Activated effector memory CD4-positive, alpha-beta T cell treated with Interleukin-2 at 50 U/mL for 16 hours (primary cell): ENCODE measurements around the gene DNAH8.
"Not testable (repeated sequence)": the region's sequence is repeated elsewhere in the genome, so short reads cannot be mapped to it uniquely, and the experiment has no call there.

Experiments
- DNase-seq: peaks from one replicate; pipeline ENCODE4 v3.0.0-alpha.2; 2020

DNAH8 gene

DNA sequence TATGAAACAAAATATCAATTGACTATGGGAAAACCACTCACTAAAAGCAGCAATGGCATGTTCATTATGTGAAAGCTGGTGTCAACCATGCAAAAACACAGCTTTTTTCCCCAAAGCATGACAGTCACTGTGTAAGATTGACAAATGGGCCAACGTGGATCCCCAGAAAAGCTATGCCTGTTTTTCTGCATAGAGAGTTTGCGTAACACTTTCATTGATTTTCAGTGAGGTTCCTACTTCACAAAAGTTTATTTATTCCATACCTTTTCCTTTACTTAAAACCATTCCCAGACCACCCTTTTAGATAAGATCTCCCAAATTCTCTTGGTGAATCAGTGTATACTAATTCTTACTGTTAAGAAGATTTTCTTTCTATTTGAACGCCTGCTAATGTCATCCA, 195.1 kb downstream of the DNAH8 start:
- DNase-seq: no peak

DNA sequence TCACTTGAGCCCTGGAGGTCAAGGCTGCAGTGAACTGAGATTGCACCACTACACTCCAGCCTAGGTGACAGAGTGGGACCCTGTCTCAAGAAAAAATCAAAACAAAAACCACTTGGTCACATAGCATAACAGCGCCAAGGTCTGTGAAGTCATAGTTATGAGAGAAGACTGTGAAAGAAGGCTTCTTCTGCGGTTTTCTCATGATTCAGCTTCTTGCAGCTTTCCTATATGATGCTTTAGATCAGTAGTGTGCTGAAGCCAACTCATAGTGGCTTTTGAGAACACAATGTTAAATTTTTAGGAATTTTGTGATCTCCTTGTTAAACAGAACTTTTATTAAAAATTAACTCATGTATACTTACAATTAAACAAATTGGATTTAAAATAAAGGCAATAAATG, 197.3 kb downstream of the DNAH8 start:
- DNase-seq: no peak

DNA sequence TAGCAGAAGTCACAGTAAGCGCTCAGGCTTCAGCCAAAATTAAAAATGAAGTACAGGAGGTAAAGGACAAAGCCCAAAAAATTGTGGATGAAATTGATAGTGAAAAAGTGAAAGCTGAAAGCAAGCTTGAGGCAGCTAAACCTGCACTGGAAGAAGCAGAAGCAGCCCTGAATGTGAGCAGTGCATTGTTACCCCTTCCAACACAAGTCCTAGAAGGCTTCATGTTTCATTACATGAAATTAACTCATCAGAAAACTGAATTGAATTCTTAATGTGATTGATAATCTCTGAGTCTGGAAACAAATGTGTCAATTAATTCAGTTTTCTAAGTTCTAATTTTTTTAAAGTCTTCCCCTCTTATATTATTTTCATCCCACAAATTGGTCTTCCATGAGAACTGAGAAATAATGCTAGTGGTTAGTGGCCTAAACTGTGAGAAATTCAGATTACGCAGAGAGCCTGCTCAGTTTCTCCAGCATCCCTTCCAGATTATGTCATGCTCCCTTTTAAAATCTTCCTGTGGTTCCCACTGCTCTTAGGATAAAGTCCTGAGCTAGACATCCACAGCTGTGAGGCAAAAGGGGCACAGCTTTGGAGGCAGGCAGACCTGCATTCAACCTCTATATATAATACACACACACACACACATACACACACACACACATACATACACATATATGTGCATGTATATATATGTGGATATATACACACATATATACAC, 200.3 kb downstream of the DNAH8 start:
- DNase-seq: no peak

DNA sequence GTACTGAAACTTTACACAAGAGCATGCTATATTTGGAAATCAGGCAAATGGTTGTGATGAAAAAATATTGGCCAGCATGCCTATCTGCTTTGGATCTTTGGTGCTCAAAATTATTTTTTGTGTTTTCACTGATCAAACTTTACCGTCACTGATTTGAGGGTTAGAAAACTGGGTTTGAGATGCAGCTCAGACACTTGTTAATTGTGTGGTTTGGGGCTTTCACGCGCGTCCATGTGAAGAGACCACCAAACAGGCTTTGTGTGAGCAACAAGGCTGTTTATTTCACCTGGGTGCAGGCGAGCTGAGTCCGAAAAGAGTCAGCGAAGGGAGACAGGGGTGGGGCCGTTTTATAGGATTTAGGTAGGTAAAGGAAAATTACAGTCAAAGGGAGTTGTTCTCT, 206.4 kb downstream of the DNAH8 start:
- not testable (repeated sequence) for DNase-seq

DNA sequence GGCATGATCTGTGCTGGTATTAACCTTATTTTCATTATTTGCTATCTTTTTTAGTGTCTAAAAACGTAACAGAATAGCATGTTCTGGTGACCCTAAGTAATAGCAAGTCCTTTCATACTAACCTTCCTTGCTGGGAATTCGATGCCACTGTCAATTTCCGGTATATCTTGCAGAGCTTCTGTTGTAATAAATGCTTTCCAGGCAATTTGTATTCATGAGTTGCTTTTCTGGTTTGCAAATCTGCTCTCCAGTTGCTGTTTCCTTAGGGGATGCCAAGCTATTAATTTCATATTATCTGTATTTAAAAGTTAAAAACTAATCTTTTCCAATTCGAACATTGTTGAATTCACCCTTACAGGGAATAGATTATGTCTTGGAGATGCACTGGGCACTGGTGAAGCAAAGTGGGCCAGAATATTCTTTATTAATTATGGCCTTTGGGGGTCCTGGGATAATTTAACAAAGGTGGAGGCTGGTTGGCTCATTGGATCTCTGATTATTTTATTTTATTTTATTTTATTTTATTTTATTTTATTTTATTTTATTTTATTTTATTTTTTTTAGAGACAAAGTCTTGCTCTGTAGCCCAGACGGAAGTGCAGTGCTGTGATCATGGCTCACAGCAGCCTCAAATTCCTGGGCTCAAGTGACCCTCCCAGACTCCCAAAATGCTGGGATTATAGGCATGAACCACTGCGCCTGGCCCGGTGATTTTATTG, 209.8 kb downstream of the DNAH8 start:
- DNase-seq: no peak

DNA sequence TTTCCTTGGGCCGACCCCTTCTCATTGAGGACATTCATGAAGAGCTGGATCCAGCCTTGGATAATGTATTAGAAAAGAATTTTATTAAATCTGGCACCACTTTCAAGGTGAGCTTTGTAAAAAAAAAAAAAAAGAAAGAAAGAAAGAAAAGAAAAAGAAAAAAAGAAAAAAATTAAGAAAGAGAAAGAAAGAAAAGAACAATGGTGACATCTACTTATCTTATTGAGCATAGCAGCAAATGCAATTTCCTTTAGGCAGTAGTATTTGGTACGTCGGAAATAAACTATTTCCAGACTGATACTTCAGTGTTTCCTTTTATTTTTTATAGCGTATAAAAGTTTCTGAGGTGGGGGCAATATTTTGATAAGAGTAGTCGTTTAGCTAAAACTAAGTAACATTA, 214.4 kb downstream of the DNAH8 start:
- DNase-seq: no peak

DNA sequence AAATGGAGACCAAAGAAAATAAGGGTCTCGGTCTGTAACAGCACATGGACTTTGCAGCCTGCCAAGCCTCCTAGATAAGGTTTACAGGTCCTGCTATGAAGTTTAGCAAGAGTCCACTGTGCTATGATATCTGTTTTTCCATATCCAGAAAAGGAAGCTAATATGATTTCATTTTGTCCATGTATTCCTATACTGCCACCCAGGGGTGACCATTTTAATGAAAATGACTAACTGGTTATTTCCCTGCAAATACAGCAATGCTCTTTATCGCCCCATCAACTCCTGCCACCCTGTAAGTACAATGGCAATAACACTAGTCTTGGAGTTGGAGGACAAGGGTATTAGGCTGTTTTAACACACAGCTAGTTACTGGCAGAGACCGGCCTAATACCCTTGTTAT, 218.3 kb downstream of the DNAH8 start:
- DNase-seq: no peak

DNA sequence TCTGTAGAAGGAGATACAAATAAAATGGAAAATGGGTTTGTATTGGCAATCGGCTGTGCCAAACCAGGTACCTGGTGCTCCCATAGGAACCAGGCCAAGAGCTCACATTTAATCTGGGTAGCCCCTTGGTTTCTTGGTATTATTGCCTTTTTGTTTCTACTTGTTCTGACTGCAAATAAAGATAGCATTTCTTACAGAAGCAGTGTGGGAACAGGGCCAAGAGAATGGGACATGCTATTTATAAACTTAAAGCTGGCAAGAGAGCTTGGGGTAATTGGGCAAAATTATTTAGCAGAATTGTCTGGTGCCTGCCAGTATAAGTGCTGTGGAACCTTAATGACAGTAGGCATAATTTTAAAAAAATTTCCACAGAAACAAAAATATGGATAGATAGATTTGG, 219.9 kb downstream of the DNAH8 start:
- DNase-seq: no peak

DNA sequence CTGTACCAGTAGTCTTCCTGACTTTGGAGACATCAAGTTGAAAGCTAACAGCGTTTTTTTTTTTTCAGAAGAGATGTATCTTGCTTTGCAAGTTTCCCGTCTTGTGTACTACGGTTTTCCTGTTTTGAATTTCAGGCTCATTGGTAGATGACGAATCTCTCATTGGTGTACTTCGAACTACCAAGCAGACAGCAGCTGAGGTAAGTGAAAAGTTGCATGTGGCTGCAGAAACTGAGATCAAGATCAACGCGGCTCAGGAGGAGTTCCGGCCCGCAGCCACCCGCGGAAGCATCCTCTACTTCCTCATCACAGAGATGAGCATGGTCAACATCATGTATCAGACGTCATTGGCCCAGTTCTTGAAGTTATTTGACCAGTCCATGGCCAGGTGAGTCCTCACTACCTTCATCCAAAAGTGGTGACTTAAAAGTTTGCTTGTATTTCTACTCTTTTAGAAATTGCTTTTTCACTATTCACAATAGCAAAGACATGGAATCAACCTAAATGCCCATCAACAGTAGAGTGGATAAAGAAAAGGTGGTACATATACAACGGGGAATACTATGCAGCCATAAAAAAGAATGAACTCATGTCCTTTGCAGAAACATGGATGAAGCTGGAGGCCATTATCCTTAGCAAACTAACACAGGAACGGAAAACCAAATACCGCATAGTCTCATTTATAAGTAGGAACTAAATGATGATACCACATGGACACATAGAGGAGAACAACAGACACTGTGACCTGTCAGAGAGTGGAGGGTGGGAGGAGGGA, 222.9 kb downstream of the DNAH8 start:
- no peak for DNase-seq

DNA sequence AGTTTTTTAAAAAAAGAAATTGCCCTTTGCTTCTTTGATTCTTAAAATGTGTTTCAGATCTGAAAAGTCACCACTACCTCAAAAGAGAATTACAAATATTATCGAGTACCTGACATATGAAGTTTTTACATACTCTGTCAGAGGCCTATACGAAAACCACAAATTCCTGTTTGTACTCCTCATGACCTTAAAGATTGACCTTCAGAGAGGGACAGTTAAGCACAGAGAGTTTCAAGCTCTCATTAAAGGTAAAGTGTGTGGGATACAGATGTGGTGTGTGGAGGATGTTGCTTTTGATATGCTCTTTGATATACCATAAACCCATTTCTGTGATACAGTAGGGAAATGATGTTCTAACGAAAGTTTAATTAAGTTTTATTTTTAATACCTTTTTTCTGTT, 223.6 kb downstream of the DNAH8 start:
- DNase-seq: no peak

DNA sequence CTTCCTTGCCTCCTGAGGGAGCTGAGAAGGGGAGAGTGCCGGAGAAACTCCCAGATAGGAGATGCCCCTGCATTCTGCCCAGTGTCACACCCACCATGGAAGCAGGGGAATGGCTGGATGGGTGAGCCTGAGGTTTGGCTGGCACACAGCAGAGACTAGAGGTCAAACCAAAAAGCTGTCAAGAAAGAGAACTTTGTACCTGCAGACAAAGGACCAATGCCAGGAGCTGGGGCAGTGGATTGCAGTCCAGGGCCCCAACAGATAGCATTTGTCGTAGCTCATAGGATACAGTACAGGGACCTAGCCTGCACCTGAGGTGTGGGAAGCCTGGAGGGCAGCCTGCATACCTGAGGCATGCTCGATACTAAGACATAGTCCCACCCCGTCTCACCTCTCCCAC, 227.3 kb downstream of the DNAH8 start:
- no peak for DNase-seq

DNA sequence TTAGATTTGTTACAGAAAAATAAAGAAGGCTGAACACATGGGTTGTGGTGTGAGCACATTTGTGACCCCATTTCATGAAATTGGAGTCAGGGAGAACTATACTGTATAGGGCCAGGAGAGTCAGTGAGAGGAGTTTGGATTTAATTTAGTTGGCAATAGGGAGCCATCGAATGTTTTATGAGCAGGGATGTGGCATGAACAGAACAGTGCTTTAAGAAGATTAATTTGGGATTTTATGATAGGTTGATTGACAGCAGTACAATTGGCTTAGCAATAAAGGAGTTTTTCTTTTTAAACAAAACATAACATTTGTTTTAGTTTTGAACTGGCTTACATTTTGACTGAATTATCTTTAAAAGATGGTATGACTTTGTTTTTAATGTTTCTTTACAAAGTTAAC, 227.9 kb downstream of the DNAH8 start:
- no peak for DNase-seq

DNA sequence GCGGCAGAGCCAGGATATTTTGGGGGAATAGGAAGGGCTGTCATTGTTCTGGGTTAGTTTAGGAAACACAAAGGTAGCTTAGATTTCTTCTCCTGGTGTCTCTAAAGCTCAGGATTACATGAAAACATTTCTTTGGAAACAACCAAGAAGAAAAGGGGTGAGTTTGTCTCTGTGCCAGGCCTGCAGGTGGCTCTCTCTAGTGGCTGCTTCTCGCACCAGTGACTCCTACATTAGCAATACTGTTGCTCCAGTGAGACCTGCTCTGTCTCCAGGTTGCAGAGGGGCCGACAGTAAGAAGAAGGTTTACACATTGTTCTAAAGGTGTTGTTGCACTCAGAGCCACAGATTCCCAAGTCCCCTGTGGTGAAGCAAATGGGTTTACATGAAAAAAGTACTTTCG, 228.9 kb downstream of the DNAH8 start:
- DNase-seq: no peak

DNA sequence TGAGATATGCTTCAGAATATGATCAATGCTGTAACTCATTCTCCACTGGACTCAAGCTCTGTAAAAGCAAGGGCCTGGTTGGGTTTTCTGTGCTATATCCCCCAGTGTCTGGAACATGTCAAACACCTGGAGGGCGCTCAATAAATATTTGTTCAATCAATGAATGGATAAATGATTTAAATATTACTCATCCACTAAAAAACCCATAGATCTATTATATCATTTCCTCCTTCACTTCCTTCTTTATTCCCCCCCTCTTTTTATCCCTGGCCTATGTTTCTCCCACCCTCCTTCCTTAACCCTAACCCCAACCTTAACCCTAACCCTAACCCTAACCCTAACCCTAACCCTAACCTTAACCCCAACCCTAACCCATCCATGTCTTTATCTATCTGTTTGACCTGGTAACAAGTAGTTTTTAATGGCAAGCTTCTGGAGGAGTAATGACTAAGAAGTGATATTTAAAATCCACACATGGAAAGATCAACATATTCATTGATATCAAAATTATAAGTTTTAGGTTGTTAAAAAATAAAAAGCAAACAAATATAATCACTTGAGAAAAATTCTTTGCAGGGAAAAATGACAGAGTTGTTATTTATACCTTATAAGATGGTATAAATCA, 229.7 kb downstream of the DNAH8 start:
- DNase-seq: no peak

DNA sequence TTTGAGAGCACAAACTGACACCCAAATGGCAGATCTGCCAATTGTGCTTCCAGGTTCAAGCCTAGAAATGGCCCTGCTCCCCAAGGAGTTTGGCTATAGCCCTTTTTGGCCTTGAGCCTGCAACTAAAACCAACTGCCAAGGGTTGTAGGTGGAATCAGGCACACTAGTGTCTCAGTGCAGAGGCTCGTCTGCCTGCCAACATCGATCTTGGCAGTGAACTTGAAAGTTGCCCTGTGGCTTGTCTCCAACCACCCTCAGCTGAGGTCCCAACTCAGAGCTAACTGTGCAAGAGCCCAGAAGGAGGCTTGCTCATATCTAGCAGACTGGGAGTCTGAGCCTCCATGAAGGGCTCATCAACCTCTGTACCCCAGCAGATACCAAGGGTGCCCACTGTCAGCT, 240.8 kb downstream of the DNAH8 start:
- no peak for DNase-seq

DNA sequence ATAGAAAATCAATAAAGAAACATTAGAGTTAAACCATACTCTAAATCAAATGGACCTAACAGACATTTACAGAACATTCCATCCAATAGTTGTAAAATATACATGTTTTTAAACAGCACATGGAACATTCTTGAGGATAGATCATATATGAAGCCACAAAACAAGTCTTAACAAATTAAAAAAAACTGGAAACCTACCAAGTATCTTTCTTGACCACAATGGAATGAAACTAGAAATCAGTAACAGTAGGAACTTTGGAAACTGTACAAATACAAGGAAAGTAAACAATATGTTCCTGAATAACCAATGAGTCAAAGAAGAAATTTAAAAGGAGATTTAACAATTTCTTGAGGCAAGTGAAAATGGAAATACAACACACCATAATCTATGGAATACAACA, 242.3 kb downstream of the DNAH8 start:
- no peak for DNase-seq

DNA sequence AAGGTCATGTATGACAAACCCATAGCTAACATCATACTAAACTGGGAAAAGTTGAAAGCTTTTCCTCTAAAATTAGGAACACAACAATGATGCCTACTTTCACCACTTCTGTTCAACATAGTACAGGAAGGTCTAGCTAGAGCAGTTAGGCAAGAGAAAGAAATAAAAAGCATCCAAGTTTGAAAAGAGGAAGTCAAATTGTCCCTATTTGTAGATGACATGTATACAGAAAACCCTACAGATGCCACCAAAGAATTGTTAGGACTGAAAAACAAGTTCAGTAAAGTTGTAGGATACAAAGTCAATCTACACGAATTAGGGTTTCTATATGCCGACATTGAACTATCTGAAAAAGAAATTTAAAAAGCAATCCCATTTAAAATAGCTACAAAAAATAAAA, 244.0 kb downstream of the DNAH8 start:
- DNase-seq: no peak

DNA sequence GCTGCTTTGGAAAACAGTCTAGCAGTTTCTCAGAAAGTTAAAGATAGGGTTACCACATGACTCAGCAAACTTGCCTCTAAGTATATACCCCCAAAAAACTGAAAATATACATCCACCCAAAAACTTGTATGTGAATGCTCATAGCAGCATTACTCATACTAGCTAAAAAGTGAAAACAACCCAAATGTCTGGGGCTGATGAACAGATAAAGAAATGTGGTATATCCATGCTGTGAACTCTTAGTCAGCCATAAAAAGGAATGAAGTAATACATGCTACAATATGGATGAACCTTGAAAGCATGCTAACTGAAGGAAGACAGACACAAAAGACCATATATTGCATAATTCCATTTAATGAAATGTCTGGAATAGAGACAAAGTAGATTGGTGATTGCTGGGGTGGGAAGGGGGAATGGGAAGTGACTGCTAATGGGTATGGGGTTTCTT, 253.6 kb downstream of the DNAH8 start:
- DNase-seq: no peak

DNA sequence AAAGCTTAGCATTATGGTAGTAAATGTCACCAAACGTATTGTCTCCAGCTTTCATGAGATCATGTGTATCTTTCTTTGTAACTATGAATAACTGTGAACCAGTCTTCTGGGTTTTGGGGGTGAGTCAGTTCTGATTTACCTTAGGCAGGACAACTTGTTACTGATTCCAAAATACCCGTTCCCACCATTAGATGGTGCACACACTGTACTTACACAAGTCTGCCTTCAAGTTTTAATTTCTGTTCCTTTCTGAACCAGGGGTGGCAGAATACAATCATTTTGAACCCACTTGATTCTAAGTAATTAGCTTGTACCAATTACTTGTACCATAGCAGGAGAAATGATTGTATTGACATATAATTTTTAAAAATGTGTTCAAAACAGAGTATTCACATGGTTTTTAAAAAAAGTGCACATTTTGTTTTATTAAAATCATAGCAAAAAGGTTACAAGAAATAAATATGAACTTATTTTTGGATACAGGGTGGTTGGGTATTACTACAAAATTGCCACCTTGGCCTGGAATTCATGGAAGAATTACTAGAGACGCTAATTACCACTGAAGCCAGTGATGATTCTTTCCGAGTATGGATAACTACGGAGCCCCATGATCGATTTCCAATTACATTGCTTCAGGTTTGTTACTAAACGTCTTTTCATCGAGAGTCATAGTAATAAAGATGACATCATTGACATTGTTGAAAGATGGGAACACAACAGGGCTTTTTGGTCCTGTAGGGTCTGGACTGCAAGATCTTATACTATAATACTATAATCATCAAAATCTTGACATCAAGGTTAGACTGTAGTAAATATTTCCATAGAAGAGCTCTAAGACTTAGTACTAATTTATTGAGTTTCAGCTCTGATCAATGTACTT, 258.3 kb downstream of the DNAH8 start:
- DNase-seq: no peak

DNA sequence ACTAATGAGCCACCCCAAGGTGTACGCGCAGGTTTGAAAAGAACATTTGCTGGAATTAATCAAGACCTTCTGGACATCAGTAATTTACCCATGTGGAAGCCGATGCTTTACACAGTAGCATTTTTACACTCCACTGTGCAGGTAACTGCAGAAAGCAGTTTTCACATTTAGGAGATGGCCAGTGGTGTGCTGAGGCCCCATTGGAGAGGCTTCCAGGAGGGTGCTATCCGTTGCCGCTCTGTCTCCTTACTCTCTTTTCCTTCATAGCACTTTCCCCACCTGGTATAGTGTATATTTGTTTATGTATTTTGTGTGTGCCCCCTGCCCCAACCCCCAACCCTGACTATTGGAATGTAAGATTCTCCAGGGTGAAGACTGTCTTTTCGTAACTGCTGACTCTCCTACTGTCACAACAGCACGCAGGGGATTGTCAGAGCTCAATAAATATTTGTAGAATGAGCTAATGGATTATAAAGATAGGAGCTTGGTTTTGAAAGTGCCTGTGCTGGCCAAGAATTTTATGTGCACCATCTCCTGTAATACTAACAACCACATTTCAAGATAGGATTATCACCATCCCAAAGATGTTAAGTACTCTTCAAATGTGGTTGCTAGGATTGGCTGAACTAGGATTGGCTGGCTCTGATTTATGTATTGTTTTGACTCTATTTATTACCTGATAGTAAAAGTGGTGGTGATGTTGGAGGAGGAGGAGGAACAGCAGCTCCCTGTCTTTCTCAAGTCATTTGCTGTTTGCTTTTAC, 259.5 kb downstream of the DNAH8 start:
- no peak for DNase-seq

DNA sequence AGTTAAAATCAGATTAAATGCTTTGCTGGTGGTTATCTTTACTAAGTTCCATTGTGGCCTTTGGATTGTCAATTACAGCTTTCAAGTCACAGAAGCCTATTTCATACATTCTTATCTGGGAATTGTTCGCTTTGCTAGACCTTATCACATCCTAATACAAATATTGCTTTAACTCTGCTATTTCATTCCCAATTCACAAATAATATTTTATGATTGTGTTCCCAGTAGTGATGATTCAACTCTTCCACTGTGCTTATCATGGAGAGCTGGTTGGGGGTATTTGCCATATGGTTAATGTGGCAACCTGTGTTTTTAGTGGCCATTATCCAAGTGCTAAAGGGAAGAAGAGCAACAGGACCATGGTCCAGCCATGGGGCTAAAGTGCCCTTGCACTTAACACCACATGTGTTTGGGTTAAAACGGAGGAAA, 260.5 kb downstream of the DNAH8 start:
- DNase-seq: no peak

DNA sequence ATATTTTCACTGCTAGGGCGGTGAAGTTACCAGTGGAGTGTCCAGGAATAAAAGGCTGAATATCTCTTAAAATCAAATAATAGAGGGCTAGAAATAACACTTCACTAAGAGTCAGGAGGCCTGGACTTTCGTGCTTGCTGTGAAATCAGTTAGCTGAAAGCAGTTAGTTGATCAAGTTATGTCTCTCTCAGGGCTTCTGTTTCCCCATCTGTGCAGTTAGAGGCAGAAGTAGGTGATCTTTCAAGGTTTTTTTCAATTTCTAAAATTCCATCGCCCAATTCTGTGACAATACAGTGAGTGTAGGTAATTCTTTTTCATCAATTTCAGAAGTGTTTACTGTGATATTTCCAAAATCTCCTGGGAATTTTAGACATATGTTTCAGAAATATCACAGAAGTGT, 260.9 kb downstream of the DNAH8 start:
- DNase-seq: no peak
